Vagina (tissue), 2 donors: ENCODE data around the gene GTSE1.

ENCODE experiments used
- CTCF ChIP-seq, 3 experiments: fragments of 450-650 bp in 2 of 3; fragments of 200-600 bp in 1 of 3; sonication (generic) in 1 of 3; IDR thresholded peaks; one replicate each; pipeline ENCODE4 v1.5.1; 2017 to 2019; ENCODE audit warnings: antibody characterized with exemption in 3 of 3, mild to moderate bottlenecking in 2 of 3, moderate library complexity in 2 of 3
- POLR2A ChIP-seq, 2 donors: fragments of 450-650 bp; IDR thresholded peaks; one replicate each; pipeline ENCODE4 v1.6.1; 2017; ENCODE audit warnings: antibody characterized with exemption in 2 of 2, mild to moderate bottlenecking in 2 of 2, moderate library complexity in 2 of 2
- POLR2AphosphoS5 ChIP-seq, 2 donors: sonication (generic); formaldehyde crosslinking; IDR thresholded peaks; one replicate each; pipeline ENCODE4 v1.9.0; 2017; ENCODE audit warnings: antibody characterized with exemption in 2 of 2, mild to moderate bottlenecking in 2 of 2, low read depth in 1 of 2; ENCODE audit not compliant: insufficient read depth in 1 of 2

GRCh38 chr22:46320716-46321386 is 24.2 kb downstream of the GTSE1 start:
- TF ChIP-seq CTCF (IDR thresholded peaks at IDR 0.05) (no peak), POLR2A (IDR thresholded peaks at IDR 0.05) (no peak), POLR2AphosphoS5 (IDR thresholded peaks at IDR 0.05; ENCODE audit: insufficient read depth in 1 of 2, low read depth in 1 of 2) (no peak)
